Measurements from ENCODE around the gene SDCBP2. TPM values are rescaled to one million over a fixed set of nuclear protein-coding genes. Genes with fewer than 3 reads are reported as not detected.

The SDCBP2 gene
- total and polyA plus RNA-seq, 2 of the 8 experiments (the other 6 are each of a cell fraction or from before 2014, with no cell fraction given): 4.2 to 6.7 TPM

DNA sequence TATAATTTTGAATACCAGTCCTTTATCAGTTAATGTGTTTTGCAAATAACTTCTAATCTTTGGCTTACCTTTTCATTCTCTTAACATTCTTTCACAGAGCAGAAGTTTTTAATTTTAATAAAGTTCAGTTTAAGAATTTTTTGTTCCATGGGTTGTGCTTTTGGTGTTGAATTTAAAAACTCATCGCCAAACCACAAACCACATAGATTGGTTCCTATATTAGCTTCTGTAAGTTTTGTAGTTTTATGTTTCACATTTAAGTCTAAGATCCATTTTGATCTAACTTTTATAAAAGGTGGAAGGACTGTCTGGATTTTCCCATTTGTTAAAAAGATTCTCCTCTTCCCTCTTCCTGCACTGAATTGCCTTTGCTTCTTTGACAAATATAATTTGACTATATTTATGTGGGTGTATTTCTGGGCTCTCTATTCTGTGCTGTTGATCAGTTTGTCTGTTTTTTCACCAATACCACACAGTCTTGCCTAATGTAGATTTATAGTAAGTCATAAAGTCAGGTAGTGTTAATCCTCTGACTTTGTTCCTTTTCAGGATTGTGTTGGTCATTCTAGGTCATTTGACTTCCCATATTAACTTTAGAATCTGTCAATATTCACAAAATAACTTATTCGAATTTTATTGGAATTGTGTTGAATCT is 17.5 kb upstream of the SDCBP2 start:
- H4K5ac ChIP-seq (ENCODE audit: insufficient read length, low read depth, low read length): no peak overlapping the region
- H3K79me1 ChIP-seq (ENCODE audit: low read depth, low read length): no peaks in the 10 kb centered on the region
- ChIA-PET CTCF (ENCODE audit: partially characterized antibody) (interaction anchor here (0.7 kb wide), 1 partner anchor 24 kb away, joined by 3 read pairs; no protein-coding TSS in a partner anchor), POLR2A (ENCODE audit: partially characterized antibody) (interaction anchor here (5.0 kb wide), 1 partner anchor 20 kb away, joined by 34 read pairs; the partner anchor contains the start of gene SDCBP2)
- no peaks in the 10 kb centered on the region for H3K36me3 ChIP-seq (ENCODE audit: control insufficient read depth in 2 of 4, insufficient read depth in 4 of 4, low read length in 3 of 4)
- peaks cover 0 to 4% of the 10 kb centered on the region in 2 experiments; a peak in 1 of 4 replicates for H3K9me3 ChIP-seq (ENCODE audit: insufficient read depth in 2 of 2, low read depth in 1 of 2, low read length in 1 of 2)
- H4K91ac ChIP-seq (replicated peaks; ENCODE audit: insufficient read length, low read length): no peak overlapping the region
- H3K4me2 ChIP-seq (ENCODE audit: insufficient read depth in 1 of 2, low read depth in 2 of 2, low read length in 2 of 2): no peak overlapping the region
- H2AFZ ChIP-seq (ENCODE audit: low read length): no peak overlapping the region
- H3K4ac ChIP-seq (replicated peaks; ENCODE audit: insufficient read length, low read depth, low read length): no peak overlapping the region
- H3K56ac ChIP-seq (replicated peaks; ENCODE audit: insufficient read length, low read depth, low read length): no peak overlapping the region
- H3K27ac ChIP-seq (ENCODE audit: low read depth, low read length): no peak overlapping the region
- no peaks in the 10 kb centered on the region for H3K27me3 ChIP-seq (replicated peaks in 1 of 4; ENCODE audit: control insufficient read depth in 3 of 4, extremely low read depth in 1 of 4, insufficient read depth in 3 of 4, low read length in 3 of 4)
- no peak overlapping the region for H3K14ac ChIP-seq (ENCODE audit: insufficient read length)
- no peaks in the 10 kb centered on the region for H3K4me1 ChIP-seq (replicated peaks in 1 of 4; ENCODE audit: control insufficient read depth in 3 of 4, insufficient read depth in 4 of 4, low read length in 3 of 4)
- no peak overlapping the region for H2BK15ac ChIP-seq (ENCODE audit: low read length)
- FAIRE-seq (no peak), DNase-seq (ENCODE audit: low read depth in 1 of 2, low spot score in 2 of 2) (no peak)
- WGBS, 2 experiments (ENCODE audit: extremely low coverage in 1 of 2, insufficient coverage in 1 of 2, insufficient read length in 1 of 2, insufficient replicate concordance in 2 of 2, low coverage in 1 of 2, low lambda C conversion rate in 2 of 2, missing lambda C conversion rate in 1 of 2): 87% methylated on average over 2 of the region's 2 CpGs; no CpG with 5 or more reads in 1 of the 2 experiments
- H3K9ac ChIP-seq (replicated peaks in 1 of 4; ENCODE audit: extremely low read depth in 1 of 4, low read depth in 3 of 4, low read length in 3 of 4): no peak overlapping the region
- no peak overlapping the region for H2BK5ac ChIP-seq (ENCODE audit: low read depth, low read length)
- no peaks in the 10 kb centered on the region for H3K23me2 ChIP-seq (ENCODE audit: low read depth, low read length)
- H2BK12ac ChIP-seq (ENCODE audit: low read depth, low read length): no peak overlapping the region
- H2BK20ac ChIP-seq (ENCODE audit: low read length): no peak overlapping the region
- peaks cover 0 to 11% of the 10 kb centered on the region in 2 experiments for H4K20me1 ChIP-seq (replicated peaks in 1 of 2; ENCODE audit: control insufficient read depth in 1 of 2, insufficient read depth in 2 of 2, low read length in 2 of 2)
- H3K18ac ChIP-seq (ENCODE audit: extremely low read depth, low read length): no peak overlapping the region
- no peak overlapping the region for H4K8ac ChIP-seq (ENCODE audit: extremely low read depth, insufficient read depth, low read length)
- H2BK120ac ChIP-seq (replicated peaks; ENCODE audit: low read depth, low read length): no peak overlapping the region
- H3K4me3 ChIP-seq (ENCODE audit: extremely low read depth in 1 of 4, insufficient read depth in 2 of 4, low read depth in 3 of 4, low read length in 4 of 4): no peak overlapping the region
- no peak overlapping the region for H3K23ac ChIP-seq (ENCODE audit: insufficient read length)
- H3K79me2 ChIP-seq (ENCODE audit: control insufficient read depth in 1 of 2, insufficient read depth in 2 of 2, low read length in 2 of 2): no peaks in the 10 kb centered on the region
- no peak overlapping the region for H2AK5ac ChIP-seq (ENCODE audit: low read depth, low read length)
- TF ChIP-seq CHD1 (IDR thresholded peaks at IDR 0.05; ENCODE audit: low read depth, low read length) (no peak), RBBP5 (IDR thresholded peaks at IDR 0.05; ENCODE audit: borderline replicate concordance, low read depth, low read length) (no peak), CREB1 (IDR thresholded peaks at IDR 0.05) (no peak), E2F6 (IDR thresholded peaks at IDR 0.05) (no peak), POLR2A (IDR thresholded peaks at IDR 0.05; ENCODE audit: control extremely low read depth in 1 of 2, low read depth in 2 of 2, low read length in 2 of 2) (no peak), MAFK (IDR thresholded peaks at IDR 0.05; ENCODE audit: low read depth, low read length) (no peak), SP4 (IDR thresholded peaks at IDR 0.05; ENCODE audit: low read length) (no peak)

Measured in H1 (cell line).